NCI-H2196 (cell line): Measurements from ENCODE around the gene MAST2.

Source experiments
- DNase-seq: peaks from one replicate; lab custom pipeline; 2025; ENCODE audit not compliant: unreplicated experiment; lab: John Stamatoyannopoulos, UW

MAST2 gene

DNA sequence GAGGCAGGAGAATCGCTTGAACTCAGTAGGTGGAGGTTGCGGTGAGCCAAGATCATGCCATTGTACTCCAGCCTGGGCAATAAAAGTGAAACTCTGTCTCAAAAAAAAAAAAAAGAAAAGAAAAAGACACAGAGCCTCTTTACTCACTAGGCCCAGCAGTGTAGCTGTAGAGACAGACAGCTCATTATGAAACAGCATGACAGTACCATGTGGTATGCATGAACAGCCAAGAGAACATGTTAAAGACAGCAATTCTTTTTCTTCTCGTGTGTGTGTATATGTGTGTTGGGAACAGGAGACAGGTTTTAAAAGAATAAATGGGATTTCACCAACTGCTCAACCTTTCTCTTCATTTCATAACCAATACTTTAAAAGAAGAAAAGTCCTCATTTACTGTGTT is 210.2 kb downstream of the MAST2 start:
- no peak for DNase-seq

DNA sequence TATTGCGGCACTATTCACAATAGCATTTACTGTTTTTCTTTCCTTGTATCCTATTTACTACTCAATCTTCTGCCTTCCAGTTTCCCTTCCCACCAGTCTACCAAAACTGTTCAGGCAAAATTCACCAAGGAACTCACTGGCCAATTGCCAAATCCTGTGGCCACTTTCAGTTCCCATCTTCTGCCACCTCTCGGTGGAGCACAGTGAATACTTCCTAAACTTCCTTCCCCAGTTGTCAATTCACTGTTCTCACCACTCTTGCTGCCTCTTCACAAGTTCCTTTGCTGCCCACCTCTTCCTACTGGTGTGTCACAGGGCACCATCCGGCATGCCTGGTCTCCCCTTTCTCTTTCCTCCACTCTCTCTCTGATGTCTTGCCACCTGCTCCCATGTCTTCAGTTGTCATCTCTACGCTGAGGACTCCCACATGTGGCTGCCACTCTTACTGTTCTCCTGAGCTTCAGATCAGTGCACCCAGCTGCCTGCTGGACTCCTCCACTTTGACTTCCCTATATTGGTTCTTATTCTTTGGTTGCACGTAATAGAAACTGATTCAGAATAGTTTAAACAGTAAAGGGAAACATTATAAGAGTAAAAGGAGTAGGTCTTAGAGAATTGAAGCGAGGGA is 214.6 kb downstream of the MAST2 start:
- DNase-seq: no peak

DNA sequence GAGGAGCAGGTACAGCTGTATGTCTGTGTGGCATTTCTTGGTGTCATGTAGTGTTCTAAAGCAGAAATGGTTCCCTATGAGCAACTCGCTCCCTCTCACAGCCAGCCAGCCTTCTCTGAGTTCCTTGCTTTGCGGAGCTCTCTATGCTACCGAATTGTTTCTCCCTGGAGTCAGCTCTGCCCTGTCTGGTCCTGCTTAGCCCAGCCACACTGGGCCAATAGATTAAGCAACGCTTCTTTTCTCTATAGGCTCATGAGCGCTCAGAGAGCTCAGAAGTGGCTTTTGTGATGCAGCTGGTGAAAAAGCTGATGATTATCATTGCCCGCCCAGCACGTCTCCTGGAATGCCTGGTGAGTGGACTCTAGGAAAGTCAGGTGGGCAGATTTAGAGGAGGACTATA is 215.9 kb downstream of the MAST2 start:
- DNase-seq: no peak

DNA sequence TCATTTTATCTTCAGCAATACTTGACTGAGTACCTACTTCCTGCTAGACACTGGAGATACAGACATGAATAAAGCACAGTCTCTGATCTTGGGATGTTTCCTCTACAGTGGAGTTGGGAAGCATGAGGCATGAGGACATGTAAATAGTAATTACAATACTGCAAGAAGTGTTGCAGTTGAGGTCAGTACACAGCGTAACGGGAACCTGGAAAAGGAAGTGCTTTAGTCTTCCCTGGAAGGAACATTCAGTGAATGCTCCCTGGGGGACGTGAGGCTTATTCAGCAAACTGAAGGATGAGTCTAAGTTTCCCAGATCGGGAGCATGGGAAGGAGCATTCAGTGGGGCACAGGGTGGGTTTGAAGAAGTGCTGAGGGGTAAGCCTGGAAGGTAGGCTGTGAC is 216.6 kb downstream of the MAST2 start:
- DNase-seq: no peak

DNA sequence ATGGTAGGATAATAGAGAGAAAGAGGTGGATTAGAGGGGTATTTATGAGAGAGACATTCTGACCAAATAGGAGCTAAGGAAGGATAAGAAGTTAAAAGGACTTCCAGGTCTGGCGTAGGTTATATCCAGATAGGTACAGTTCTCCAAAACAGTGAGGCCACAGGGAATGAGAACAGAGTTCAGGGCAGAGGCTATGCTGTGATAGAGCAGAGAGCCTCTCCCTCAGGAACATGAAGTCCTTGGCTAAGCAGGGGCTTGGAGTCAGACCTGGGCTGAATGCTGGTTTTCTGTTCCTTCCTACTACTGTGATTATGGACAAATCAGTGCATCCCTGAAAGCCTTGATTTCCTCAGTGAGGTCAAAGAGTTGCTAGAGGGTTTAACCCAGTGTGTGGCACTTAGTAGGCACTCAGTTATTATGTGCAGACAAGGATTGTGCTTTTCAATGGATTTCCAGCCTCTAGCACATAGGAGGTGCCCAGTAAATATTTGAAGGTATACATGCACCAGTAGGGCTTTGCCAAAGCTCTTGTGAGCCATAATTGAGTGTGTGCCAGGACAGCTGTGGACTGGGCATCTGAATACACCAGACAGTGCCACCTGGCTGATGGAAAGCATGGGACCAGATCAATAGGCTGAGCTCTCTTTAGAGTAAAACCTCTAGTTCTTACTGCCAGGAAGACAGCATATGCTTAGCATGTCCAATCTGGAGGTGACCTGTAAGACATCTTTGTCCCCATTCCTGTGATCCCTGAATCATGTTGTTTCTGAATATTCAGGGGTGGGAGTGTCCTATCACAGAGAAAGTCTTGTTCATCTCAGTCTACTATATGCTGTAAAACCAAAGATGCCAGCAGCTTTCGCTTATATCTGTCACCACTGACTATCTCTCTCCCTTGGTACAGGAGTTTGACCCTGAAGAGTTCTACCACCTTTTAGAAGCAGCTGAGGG is 217.9 kb downstream of the MAST2 start:
- peak; percentile 61 for DNase-seq

DNA sequence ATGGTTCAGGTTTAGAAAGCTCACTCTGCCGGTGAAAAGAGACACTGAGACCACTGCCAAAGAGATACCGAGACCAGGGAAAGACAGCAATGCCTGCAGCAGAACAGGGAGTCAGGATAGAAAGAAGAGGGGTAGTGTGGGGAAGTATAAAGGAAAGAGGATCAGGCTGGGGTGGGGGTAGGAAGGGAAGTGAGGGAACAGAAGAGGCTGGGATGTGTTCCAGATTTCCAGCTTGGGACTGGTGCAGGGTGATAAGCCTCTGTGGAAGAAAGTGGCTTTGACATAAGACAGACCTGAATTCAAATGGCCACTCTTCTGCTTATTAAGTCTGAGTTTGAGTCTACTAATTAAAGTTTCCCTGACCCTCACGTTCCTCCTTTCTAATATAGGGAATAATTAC is 223.1 kb downstream of the MAST2 start:
- no peak for DNase-seq

DNA sequence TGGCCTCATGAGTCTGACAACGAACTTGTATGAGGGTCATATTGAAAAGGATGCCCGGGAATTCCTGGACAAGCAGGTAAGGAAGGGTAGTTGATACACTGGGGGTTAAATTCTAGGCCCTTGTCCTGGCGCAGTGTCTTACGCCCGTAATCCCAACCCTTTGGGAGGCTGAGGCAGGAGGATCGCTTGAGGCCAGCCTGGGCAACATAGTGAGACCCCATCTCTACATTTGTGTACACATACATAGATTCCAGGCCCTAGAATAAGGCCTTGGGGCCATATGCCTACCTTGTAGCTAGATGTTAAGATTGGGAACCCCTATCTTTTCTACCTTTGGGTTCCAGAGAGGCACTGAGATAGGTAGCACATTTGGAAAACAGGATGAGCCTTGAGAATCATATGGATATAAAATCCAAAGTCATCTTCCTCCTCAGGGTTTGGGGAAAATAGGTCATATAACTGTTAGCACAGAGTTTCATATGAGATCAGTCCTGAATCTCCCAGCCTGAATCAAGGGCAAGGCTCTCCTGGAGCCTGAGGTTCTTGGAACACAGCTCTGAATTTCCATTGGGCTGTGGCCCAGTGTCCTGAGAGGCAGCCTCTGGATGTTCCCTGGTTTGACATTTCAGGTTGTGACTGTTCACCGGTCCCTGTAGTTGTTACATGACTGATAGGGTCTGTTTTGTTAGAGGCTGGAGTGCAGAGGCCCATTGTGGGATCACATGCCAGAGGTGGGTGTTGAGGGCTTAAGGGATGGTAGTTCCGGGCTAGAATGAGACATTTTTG is 224.6 kb downstream of the MAST2 start:
- DNase-seq: no peak

DNA sequence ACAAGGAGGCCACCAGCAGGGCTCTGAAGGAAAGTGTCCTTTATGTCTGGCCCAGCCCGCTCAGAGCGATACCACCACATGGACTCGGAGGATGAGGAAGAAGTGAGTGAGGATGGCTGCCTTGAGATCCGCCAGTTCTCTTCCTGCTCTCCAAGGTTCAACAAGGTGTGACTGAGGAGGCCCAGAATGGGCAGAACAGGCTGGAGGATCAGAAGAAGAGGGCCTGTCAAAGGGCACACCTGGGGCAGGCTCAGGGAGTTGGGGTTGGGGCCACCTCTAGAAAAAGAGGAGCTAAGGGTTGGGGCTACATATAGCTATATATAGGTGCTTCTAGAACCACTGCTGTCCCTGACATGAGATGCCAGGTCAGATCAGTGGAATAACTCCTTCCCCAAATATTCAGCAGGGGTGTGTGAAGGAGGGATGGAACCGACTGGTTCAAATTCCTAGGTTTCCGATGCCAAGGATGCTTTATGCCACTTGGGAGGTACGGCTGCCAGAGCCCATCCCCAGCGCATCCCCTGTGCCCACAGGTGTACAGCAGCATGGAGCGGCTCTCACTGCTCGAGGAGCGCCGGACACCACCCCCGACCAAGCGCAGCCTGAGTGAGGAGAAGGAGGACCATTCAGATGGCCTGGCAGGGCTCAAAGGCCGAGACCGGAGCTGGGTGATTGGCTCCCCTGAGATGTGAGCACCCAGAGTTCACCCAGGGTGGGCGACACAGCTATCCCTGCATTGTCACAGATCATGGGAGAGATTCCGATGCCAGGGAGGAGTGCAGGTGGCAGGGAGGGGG is 226.9 kb downstream of the MAST2 start:
- no peak for DNase-seq

DNA sequence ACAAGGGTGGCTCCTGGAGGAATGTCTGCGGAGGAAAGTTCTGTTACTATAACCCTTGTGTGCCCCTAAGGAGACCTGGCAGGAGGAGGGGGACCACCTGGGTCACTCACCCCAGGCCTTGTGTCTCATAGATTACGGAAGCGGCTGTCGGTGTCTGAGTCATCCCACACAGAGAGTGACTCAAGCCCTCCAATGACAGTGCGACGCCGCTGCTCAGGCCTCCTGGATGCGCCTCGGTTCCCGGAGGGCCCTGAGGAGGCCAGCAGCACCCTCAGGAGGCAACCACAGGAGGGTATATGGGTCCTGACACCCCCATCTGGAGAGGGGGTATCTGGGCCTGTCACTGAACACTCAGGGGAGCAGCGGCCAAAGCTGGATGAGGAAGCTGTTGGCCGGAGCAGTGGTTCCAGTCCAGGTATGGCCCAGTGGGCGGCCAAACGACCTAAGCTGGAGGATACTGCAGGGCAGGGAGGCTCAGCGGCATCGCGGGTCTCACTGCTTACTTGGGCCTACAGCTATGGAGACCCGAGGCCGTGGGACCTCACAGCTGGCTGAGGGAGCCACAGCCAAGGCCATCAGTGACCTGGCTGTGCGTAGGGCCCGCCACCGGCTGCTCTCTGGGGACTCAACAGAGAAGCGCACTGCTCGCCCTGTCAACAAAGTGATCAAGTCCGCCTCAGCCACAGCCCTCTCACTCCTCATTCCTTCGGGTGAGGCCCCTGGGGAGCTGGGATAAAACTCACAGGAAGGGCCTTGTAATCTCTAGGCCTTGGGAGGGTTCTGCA is 227.7 kb downstream of the MAST2 start:
- DNase-seq: no peak

DNA sequence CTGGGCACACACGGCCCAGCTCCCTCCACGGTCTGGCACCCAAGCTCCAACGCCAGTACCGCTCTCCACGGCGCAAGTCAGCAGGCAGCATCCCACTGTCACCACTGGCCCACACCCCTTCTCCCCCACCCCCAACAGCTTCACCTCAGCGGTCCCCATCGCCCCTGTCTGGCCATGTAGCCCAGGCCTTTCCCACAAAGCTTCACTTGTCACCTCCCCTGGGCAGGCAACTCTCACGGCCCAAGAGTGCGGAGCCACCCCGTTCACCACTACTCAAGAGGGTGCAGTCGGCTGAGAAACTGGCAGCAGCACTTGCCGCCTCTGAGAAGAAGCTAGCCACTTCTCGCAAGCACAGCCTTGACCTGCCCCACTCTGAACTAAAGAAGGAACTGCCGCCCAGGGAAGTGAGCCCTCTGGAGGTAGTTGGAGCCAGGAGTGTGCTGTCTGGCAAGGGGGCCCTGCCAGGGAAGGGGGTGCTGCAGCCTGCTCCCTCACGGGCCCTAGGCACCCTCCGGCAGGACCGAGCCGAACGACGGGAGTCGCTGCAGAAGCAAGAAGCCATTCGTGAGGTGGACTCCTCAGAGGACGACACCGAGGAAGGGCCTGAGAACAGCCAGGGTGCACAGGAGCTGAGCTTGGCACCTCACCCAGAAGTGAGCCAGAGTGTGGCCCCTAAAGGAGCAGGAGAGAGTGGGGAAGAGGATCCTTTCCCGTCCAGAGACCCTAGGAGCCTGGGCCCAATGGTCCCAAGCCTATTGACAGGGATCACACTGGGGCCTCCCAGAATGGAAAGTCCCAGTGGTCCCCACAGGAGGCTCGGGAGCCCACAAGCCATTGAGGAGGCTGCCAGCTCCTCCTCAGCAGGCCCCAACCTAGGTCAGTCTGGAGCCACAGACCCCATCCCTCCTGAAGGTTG is 231.4 kb downstream of the MAST2 start:
- DNase-seq: no peak

DNA sequence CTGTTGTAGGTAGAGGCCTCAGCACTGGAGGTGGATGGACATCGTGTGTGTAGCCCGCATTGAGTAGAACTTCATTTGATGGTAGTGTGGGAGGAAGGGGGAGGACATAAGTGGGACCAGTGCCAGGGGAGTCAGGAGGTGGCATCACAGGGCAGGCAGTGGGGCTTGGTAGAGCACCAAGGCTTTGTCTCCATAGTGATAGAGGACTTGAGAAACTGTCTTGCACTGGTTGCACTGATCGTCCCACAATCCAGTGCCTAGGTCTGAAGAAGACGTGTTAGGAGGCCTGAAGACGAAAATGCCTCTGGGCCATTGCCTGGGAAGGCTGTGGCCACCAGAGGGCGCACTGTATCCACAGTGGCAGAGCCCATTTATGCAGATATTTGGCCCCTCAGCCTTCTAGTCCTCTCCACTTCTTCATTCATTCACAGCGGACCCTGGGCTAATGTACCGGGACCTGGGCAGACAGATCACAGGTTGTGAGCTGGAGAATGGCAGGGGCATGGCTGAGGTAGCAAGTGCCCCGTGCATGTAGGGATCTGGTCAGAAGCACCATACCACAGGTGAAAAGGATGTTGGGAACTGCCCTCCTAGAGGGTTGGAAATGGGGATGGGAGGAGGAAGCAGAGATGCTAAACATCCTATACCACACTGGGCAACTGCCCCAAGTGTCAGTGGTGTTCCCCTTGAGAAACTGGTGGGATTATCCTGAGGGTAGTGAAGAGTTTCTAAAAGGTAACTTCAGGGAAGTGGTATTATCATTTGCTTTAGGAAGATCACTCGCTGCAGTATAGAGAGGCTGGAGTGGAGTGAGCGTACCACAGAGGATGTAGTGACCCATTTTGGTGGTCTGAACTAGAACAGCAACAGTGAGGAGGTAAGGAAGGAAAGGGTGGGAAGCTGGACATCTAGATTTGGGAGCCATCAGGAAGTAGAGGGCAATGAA is 233.8 kb downstream of the MAST2 start:
- DNase-seq: peak; percentile 89

DNA sequence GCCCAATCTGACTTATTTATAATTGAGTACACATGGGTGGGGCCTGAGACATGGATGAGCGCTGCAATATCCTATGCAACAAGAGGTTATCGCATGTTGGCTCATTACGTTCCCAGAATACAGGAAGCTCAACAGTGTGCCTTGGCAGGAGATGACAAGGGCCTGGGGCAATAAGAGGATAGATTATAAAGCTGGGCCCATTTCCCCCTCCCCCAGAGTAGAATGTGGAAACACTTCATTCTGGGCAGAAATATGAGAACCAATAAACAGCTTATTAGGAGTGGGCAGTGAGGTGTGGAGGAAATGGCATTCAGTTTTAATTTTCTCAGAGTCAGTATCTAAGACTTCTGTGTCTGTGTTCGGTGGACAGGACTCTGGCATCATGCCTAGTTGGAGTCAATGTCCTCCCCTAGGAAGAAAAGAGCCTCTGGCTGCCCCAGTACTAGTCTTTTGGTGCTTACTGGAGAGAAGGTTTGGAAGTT is 236.2 kb downstream of the MAST2 start:
- DNase-seq: peak; percentile 88

DNA sequence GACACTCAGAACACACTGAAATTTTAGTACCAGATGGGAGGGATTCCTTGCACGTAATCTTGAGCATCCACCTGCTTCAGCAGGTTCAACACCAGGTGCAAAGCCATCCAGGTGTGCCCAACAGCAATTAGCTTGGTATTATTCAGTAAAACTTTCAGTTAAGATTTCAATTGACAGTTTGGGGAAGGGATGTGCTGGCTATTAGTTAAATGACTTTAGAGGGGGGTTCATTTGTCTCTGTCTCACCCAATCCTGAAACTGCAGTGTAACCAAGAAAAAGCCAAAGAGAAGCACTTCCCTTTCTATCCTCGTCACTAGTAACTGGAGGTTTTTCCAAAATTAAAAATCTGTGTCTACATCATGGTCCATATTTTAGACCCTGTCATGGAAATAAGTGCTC is 238.1 kb downstream of the MAST2 start:
- no peak for DNase-seq

DNA sequence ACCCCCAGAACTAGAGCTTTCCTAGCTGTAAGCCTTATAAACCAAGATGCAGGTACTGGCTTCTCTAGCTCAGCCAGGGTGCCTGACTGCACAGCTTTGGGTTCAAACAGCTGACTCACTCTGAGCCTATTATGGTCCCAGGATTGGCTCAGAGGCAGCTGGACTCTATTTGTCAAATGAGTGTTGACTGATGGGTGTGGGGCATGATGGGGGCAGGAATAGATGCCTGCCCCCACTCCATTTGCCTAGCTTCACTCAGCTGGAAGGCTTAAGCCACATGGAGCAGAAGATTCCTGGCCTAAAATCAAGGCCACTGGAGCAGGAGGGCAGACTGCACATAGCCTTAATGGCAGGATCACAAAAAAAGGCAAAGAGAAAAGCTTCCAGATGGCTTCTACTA is 238.6 kb downstream of the MAST2 start:
- DNase-seq: no peak

DNA sequence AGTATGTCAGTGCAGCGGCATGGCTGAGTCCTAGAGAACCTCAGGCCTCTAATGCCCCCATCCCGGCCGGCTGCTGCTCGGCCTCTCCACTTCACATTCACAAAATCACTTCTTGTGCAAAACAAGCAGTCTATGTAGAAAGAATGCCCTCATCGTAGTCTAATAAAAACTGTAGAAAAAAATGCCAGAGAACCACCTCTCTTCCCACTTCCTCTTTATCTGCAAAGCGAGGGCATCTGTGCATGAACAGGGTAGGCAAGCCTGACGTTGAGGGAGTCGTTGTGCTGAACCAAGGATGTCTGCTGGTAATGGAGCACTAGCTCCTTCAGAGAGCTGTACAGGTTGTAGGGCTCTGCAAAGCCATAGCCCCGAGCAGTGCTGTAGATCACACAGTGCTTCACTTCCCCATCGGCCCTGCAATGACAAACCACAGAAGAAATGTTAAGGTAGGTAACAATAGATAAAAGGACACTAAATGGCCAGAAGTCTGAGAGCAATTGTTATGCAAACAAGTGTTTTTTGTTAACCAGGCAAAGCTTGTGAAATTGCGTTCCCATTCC is 240.1 kb downstream of the MAST2 start:
- no peak for DNase-seq

DNA sequence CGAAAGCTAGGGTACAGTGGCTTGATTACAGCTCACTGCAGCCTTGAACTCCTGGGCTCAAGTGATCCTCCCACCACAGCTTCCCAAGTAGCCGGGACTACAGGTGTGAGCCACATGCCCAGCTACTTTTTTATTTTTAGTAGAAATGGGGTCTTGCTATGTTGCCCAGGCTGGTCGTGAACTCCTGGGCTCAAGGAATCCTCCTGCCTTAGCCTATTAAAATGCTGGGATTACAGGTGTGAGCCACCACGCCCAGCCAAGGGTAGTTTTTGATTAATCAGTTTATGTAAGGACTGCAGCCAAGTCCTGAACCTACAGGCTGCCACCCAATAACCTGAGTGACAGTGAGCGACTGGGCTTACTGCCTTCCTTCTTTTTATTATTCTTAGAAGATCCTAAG is 240.7 kb downstream of the MAST2 start:
- DNase-seq: no peak

DNA sequence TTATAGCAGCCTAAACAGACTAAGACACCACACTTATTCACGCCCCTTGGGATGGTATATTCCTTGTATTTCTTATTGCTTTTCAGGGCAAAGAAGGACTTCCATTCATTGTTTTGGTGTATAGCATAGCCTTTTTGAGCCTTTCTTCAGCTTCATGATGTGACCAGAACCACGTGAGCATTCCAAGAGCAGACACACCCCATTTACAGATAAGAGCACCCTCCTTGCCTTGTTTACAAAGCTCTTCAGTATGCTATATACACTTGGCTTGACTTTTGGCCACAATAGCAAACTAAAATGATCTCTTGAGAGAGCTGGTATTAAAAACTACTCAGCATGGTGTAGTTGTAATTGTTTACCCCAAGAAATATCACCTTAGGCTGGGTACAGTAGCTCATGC is 250.3 kb downstream of the MAST2 start:
- no peak for DNase-seq

DNA sequence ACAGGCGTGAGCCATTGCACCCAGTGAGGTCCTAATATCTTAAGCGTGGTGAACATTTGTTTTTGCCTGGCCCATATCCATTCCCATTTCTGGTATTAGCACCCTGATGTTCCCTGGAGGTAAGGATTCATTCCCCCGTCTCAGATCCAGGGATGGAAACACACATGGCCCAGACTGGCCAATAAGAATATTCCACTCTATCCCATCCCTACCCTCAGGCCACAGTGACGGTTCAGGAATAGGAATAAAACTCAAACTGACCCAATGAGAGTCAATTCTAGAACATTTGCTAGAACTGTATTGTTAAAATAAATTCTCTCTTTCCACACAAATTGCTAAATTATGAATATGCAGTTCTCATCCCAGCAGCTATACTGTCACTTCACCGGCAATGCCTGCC is 252.9 kb downstream of the MAST2 start:
- no peak for DNase-seq
